Measurements from ENCODE around the gene BAZ1A.

BAZ1A gene

GRCh38 chr14:34733245-34733644, 141.9 kb downstream of the BAZ1A start:
- Histone ChIP-seq H3K27ac (ENCODE audit: low read depth in 2 of 2, low read length in 2 of 2) (no peak overlapping the region), H3K27me3 (ENCODE audit: control insufficient read depth in 2 of 2, insufficient read depth in 2 of 2, low read length in 2 of 2) (no peaks in the 10 kb centered on the region), H3K36me3 (ENCODE audit: control insufficient read depth in 2 of 2, insufficient read depth in 2 of 2, low read length in 2 of 2) (no peaks in the 10 kb centered on the region), H3K4me1 (ENCODE audit: control insufficient read depth in 2 of 2, insufficient read depth in 2 of 2, low read length in 2 of 2) (no peaks in the 10 kb centered on the region), H3K4me3 (ENCODE audit: low read length in 2 of 2) (no peak overlapping the region), H3K9ac (ENCODE audit: low read depth in 1 of 2, low read length in 2 of 2) (no peak overlapping the region), H3K9me3 (ENCODE audit: control insufficient read depth in 2 of 2, low read length in 2 of 2) (no peaks in the 10 kb centered on the region)

- Histone ChIP-seq H3K36me3 (ENCODE audit: control insufficient read depth in 2 of 2, insufficient read depth in 2 of 2, low read length in 2 of 2) (no peaks in the 10 kb centered on the region), H3K4me3 (ENCODE audit: low read length in 2 of 2) (no peak overlapping the region), H3K4me1 (ENCODE audit: control insufficient read depth in 2 of 2, insufficient read depth in 2 of 2, low read length in 2 of 2) (no peaks in the 10 kb centered on the region)
These were observed 142.4 kb downstream of the BAZ1A start for GRCh38 chr14:34732802-34733201.

GRCh38 chr14:34723867-34724266, 151.3 kb downstream of the BAZ1A start:
- Histone ChIP-seq H3K27me3 (ENCODE audit: control insufficient read depth in 2 of 2, insufficient read depth in 2 of 2, low read length in 2 of 2) (peaks cover 0 to 3% of the 10 kb centered on the region in 2 donors), H3K36me3 (ENCODE audit: control insufficient read depth in 2 of 2, insufficient read depth in 2 of 2, low read length in 2 of 2) (no peaks in the 10 kb centered on the region), H3K9ac (ENCODE audit: low read depth in 1 of 2, low read length in 2 of 2) (no peak overlapping the region), H3K4me3 (ENCODE audit: low read length in 2 of 2) (no peak overlapping the region), H3K9me3 (ENCODE audit: control insufficient read depth in 2 of 2, low read length in 2 of 2) (no peaks in the 10 kb centered on the region), H3K4me1 (ENCODE audit: control insufficient read depth in 2 of 2, insufficient read depth in 2 of 2, low read length in 2 of 2) (no peaks in the 10 kb centered on the region), H3K27ac (ENCODE audit: low read depth in 2 of 2, low read length in 2 of 2) (no peak overlapping the region)

More at GRCh38 chr14:34732802-34733201, 142.4 kb downstream of the BAZ1A start:
- Histone ChIP-seq H3K9me3 (ENCODE audit: control insufficient read depth in 2 of 2, low read length in 2 of 2) (no peaks in the 10 kb centered on the region), H3K27ac (ENCODE audit: low read depth in 2 of 2, low read length in 2 of 2) (no peak overlapping the region), H3K27me3 (ENCODE audit: control insufficient read depth in 2 of 2, insufficient read depth in 2 of 2, low read length in 2 of 2) (no peaks in the 10 kb centered on the region), H3K9ac (ENCODE audit: low read depth in 1 of 2, low read length in 2 of 2) (no peak overlapping the region)

- Histone ChIP-seq H3K36me3 (ENCODE audit: control insufficient read depth in 2 of 2, insufficient read depth in 2 of 2, low read length in 2 of 2) (no peaks in the 10 kb centered on the region), H3K4me3 (ENCODE audit: low read length in 2 of 2) (no peak overlapping the region), H3K27ac (ENCODE audit: low read depth in 2 of 2, low read length in 2 of 2) (no peak overlapping the region), H3K4me1 (ENCODE audit: control insufficient read depth in 2 of 2, insufficient read depth in 2 of 2, low read length in 2 of 2) (no peaks in the 10 kb centered on the region), H3K9ac (ENCODE audit: low read depth in 1 of 2, low read length in 2 of 2) (no peak overlapping the region), H3K9me3 (ENCODE audit: control insufficient read depth in 2 of 2, low read length in 2 of 2) (no peaks in the 10 kb centered on the region), H3K27me3 (ENCODE audit: control insufficient read depth in 2 of 2, insufficient read depth in 2 of 2, low read length in 2 of 2) (peaks cover 0 to 3% of the 10 kb centered on the region in 2 donors)
These were observed 152.2 kb downstream of the BAZ1A start for GRCh38 chr14:34722723-34723545.

GRCh38 chr14:34721129-34721528, 154.0 kb downstream of the BAZ1A start:
- Histone ChIP-seq H3K27me3 (ENCODE audit: control insufficient read depth in 2 of 2, insufficient read depth in 2 of 2, low read length in 2 of 2) (peaks cover 0 to 3% of the 10 kb centered on the region in 2 donors), H3K27ac (ENCODE audit: low read depth in 2 of 2, low read length in 2 of 2) (no peak overlapping the region), H3K4me3 (ENCODE audit: low read length in 2 of 2) (no peak overlapping the region), H3K9me3 (ENCODE audit: control insufficient read depth in 2 of 2, low read length in 2 of 2) (no peaks in the 10 kb centered on the region), H3K9ac (ENCODE audit: low read depth in 1 of 2, low read length in 2 of 2) (no peak overlapping the region), H3K36me3 (ENCODE audit: control insufficient read depth in 2 of 2, insufficient read depth in 2 of 2, low read length in 2 of 2) (no peaks in the 10 kb centered on the region), H3K4me1 (ENCODE audit: control insufficient read depth in 2 of 2, insufficient read depth in 2 of 2, low read length in 2 of 2) (no peaks in the 10 kb centered on the region)

- H3K4me3 ChIP-seq (ENCODE audit: low read length in 2 of 2), result no peak overlapping the region
- no peaks in the 10 kb centered on the region for H3K9me3 ChIP-seq (ENCODE audit: control insufficient read depth in 2 of 2, low read length in 2 of 2)
- peaks cover 0 to 3% of the 10 kb centered on the region in 2 donors for H3K27me3 ChIP-seq (ENCODE audit: control insufficient read depth in 2 of 2, insufficient read depth in 2 of 2, low read length in 2 of 2)
- H3K9ac ChIP-seq (ENCODE audit: low read depth in 1 of 2, low read length in 2 of 2), result no peak overlapping the region
- H3K27ac ChIP-seq (ENCODE audit: low read depth in 2 of 2, low read length in 2 of 2), result no peak overlapping the region
- H3K36me3 ChIP-seq (ENCODE audit: control insufficient read depth in 2 of 2, insufficient read depth in 2 of 2, low read length in 2 of 2), result no peaks in the 10 kb centered on the region
- peaks cover 0 to 8% of the 10 kb centered on the region in 2 donors for H3K4me1 ChIP-seq (ENCODE audit: control insufficient read depth in 2 of 2, insufficient read depth in 2 of 2, low read length in 2 of 2)
These were observed 156.3 kb downstream of the BAZ1A start for GRCh38 chr14:34718750-34719304.

- H3K4me3 ChIP-seq (ENCODE audit: low read length in 2 of 2), result peak overlapping the region; percentile 63 to 86
- H3K4me1 ChIP-seq (ENCODE audit: control insufficient read depth in 2 of 2, insufficient read depth in 2 of 2, low read length in 2 of 2), result peaks cover 0 to 8% of the 10 kb centered on the region in 2 donors
- H3K27me3 ChIP-seq (ENCODE audit: control insufficient read depth in 2 of 2, insufficient read depth in 2 of 2, low read length in 2 of 2), result peaks cover 0 to 2% of the 10 kb centered on the region in 2 donors
These were observed 159.9 kb downstream of the BAZ1A start for GRCh38 chr14:34715127-34715863.

GRCh38 chr14:34714320-34715126, 160.6 kb downstream of the BAZ1A start, which contains the start of gene CFL2:
CFL2 (minus strand) TSS chr14:34714593; CDS start chr14:34714540, 53 bp downstream.
- Histone ChIP-seq H3K9me3 (ENCODE audit: control insufficient read depth in 2 of 2, low read length in 2 of 2) (no peaks in the 10 kb centered on the region), H3K9ac (ENCODE audit: low read depth in 1 of 2, low read length in 2 of 2) (peak within 1 kb of the TSS; percentile 81 to 84), H3K27ac (ENCODE audit: low read depth in 2 of 2, low read length in 2 of 2) (peak within 1 kb of the TSS; percentile 89 to 91), H3K4me1 (ENCODE audit: control insufficient read depth in 2 of 2, insufficient read depth in 2 of 2, low read length in 2 of 2) (peaks cover 0 to 8% of the 10 kb centered on the region in 2 donors), H3K36me3 (ENCODE audit: control insufficient read depth in 2 of 2, insufficient read depth in 2 of 2, low read length in 2 of 2) (peaks cover 0 to 9% of the 10 kb centered on the region in 2 donors), H3K27me3 (ENCODE audit: control insufficient read depth in 2 of 2, insufficient read depth in 2 of 2, low read length in 2 of 2) (no peaks in the 10 kb centered on the region), H3K4me3 (ENCODE audit: low read length in 2 of 2) (peak within 1 kb of the TSS; percentile 86 to 87)

More at GRCh38 chr14:34715127-34715863, 159.9 kb downstream of the BAZ1A start:
- Histone ChIP-seq H3K9ac (ENCODE audit: low read depth in 1 of 2, low read length in 2 of 2) (peak overlapping the region; percentile 68 to 84), H3K9me3 (ENCODE audit: control insufficient read depth in 2 of 2, low read length in 2 of 2) (no peaks in the 10 kb centered on the region), H3K27ac (ENCODE audit: low read depth in 2 of 2, low read length in 2 of 2) (peak overlapping the region; percentile 89 to 91), H3K36me3 (ENCODE audit: control insufficient read depth in 2 of 2, insufficient read depth in 2 of 2, low read length in 2 of 2) (peaks cover 0 to 9% of the 10 kb centered on the region in 2 donors)

GRCh38 chr14:34713681-34714319, 161.4 kb downstream of the BAZ1A start:
- Histone ChIP-seq H3K4me1 (ENCODE audit: control insufficient read depth in 2 of 2, insufficient read depth in 2 of 2, low read length in 2 of 2) (peaks cover 0 to 8% of the 10 kb centered on the region in 2 donors), H3K9ac (ENCODE audit: low read depth in 1 of 2, low read length in 2 of 2) (peak overlapping the region; percentile 81 to 84), H3K36me3 (ENCODE audit: control insufficient read depth in 2 of 2, insufficient read depth in 2 of 2, low read length in 2 of 2) (peaks cover 0 to 9% of the 10 kb centered on the region in 2 donors)

More at GRCh38 chr14:34713681-34714319, 161.4 kb downstream of the BAZ1A start:
- Histone ChIP-seq H3K27me3 (ENCODE audit: control insufficient read depth in 2 of 2, insufficient read depth in 2 of 2, low read length in 2 of 2) (no peaks in the 10 kb centered on the region), H3K27ac (ENCODE audit: low read depth in 2 of 2, low read length in 2 of 2) (peak overlapping the region; percentile 89 to 91), H3K9me3 (ENCODE audit: control insufficient read depth in 2 of 2, low read length in 2 of 2) (no peaks in the 10 kb centered on the region), H3K4me3 (ENCODE audit: low read length in 2 of 2) (peak overlapping the region; percentile 86 to 87)

All from mucosa of rectum (tissue), 2 donors.